ENCODE measurements around the gene NSUN6.

NSUN6 gene

DNA sequence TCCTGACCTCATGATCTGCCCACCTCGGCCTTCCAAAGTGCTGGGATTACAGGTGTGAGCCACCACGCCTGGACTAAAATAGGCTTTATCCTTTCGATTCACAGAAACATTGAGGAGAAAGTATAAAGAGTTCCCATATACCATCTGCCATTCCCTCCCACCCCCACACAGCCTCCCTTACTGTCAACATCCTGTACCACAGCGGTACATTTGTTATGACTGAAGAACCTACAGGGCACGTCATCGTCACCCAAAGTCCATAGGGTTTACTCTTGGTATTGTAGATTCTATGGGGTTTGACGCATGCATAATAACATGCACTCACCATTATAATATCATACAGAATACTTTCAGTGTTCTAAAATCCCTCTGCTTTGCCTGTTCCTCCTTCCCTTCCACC is 35.8 kb upstream of the NSUN6 start:
- peaks cover 12% of the 10 kb centered on the region for H3K36me3 Mint-ChIP-seq (ENCODE audit: low read depth)
- TF ChIP-seq, protein P1, sequence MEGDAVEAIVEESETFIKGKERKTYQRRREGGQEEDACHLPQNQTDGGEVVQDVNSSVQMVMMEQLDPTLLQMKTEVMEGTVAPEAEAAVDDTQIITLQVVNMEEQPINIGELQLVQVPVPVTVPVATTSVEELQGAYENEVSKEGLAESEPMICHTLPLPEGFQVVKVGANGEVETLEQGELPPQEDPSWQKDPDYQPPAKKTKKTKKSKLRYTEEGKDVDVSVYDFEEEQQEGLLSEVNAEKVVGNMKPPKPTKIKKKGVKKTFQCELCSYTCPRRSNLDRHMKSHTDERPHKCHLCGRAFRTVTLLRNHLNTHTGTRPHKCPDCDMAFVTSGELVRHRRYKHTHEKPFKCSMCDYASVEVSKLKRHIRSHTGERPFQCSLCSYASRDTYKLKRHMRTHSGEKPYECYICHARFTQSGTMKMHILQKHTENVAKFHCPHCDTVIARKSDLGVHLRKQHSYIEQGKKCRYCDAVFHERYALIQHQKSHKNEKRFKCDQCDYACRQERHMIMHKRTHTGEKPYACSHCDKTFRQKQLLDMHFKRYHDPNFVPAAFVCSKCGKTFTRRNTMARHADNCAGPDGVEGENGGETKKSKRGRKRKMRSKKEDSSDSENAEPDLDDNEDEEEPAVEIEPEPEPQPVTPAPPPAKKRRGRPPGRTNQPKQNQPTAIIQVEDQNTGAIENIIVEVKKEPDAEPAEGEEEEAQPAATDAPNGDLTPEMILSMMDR (IDR thresholded peaks at IDR 0.05), result no peak
- no peak overlapping the region for H3K27ac Mint-ChIP-seq
- no peak for DNase-seq
- peaks cover 9% of the 10 kb centered on the region for H3K27me3 Mint-ChIP-seq (ENCODE audit: low read depth, poor library complexity)
- no peaks in the 10 kb centered on the region for H3K9me3 Mint-ChIP-seq
- H3K4me3 Mint-ChIP-seq, result no peak overlapping the region
- H3K4me1 Mint-ChIP-seq, result no peaks in the 10 kb centered on the region

DNA sequence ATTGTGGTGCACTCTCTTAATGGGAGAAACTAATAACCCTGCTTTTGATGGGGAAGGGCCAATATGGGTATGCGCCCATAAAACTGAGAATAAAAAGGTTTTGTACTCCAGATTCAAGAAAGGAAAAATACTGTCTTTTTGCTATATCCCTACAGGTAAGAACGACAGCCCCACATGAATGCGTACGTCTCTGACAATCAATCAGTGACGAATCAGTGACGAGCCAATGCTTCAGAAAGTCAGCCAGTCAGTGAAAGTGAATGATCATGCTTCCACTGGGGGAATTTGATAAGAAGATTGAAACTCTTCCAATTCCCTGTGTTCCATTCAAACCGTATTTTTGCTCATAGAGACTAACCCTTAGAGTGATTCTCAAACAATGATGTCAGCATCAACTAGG is 34.2 kb upstream of the NSUN6 start:
- Mint-ChIP-seq H3K27me3 (ENCODE audit: low read depth, poor library complexity) (peaks cover 5% of the 10 kb centered on the region), H3K36me3 (ENCODE audit: low read depth) (peaks cover 16% of the 10 kb centered on the region), H3K4me3 (no peak overlapping the region)

DNA sequence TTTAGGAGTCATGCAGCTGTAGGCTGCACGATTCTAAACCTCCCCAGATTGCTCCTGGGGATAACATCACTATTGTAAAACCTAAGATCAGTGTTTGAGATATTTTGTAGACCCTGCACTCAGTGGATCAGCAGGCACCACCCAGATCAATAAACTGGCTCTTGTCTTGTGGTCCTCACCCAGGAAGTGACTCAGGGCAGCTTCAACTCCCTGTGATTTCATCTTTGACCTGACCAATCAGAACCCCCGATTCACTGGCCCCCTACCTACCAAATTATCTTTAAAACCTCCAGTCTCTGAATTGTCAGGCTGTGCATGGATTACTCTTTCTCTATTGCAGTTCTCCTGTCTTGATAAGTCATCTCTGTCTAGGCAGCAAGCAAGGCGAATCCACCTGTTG is 33.6 kb upstream of the NSUN6 start:
- no peaks in the 10 kb centered on the region for H3K4me1 Mint-ChIP-seq

More for the DNA sequence above, 34.2 kb upstream of the NSUN6 start:
- no peaks in the 10 kb centered on the region for H3K4me1 Mint-ChIP-seq
- TF ChIP-seq, protein P1 (IDR thresholded peaks at IDR 0.05), result no peak
- no peak for DNase-seq
- H3K9me3 Mint-ChIP-seq, result no peaks in the 10 kb centered on the region
- no peak overlapping the region for H3K27ac Mint-ChIP-seq

DNA sequence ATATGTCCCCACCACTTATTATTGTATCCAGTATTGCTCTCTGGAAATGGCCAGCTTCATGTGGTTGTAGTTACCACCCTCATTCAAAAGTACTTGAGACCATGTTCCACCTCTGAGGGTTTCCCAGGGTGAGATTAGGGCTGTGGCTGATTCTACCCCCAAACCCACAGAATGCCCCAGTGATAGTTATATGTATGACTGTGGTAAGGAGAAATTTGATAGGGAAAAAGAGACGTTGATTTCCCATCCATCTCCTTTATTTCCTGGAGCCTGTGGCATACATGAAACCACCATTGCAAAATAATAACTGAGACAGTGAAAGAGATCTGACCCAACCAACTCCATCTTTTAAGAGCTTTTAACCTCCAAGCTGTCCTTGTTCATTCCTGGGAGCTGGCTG is 33.0 kb upstream of the NSUN6 start:
- no peaks in the 10 kb centered on the region for H3K4me1 Mint-ChIP-seq
- H3K9me3 Mint-ChIP-seq, result no peaks in the 10 kb centered on the region
- peaks cover 5% of the 10 kb centered on the region for H3K27me3 Mint-ChIP-seq (ENCODE audit: low read depth, poor library complexity)
- no peak overlapping the region for H3K4me3 Mint-ChIP-seq
- no peak overlapping the region for H3K27ac Mint-ChIP-seq
- TF ChIP-seq, protein P1 (IDR thresholded peaks at IDR 0.05), result no peak
- H3K36me3 Mint-ChIP-seq (ENCODE audit: low read depth), result peaks cover 16% of the 10 kb centered on the region
- DNase-seq, result no peak

More for the DNA sequence above, 33.6 kb upstream of the NSUN6 start:
- H3K4me3 Mint-ChIP-seq, result no peak overlapping the region
- TF ChIP-seq, protein P1 (IDR thresholded peaks at IDR 0.05), result no peak
- peaks cover 5% of the 10 kb centered on the region for H3K27me3 Mint-ChIP-seq (ENCODE audit: low read depth, poor library complexity)
- peaks cover 16% of the 10 kb centered on the region for H3K36me3 Mint-ChIP-seq (ENCODE audit: low read depth)
- DNase-seq, result no peak
- H3K9me3 Mint-ChIP-seq, result no peaks in the 10 kb centered on the region
- no peak overlapping the region for H3K27ac Mint-ChIP-seq

DNA sequence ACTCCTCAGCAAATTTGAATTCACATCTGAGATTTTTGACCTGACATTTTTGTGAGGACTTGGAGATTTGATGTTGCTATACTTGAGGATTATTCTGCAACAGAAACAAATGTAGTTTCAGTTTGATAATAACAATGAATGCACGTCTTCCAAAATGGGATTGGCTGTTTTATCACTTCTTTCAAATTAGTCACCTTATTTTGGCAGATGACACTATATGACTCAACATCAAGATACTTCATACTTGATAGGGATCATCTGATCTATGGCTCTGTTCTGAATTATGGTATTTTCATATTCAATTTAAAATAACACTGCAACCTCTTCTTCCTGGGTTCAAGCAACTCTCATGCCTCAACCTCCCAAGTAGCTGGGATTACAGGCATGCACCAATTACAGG is 32.0 kb upstream of the NSUN6 start:
- H3K36me3 Mint-ChIP-seq (ENCODE audit: low read depth), result peaks cover 16% of the 10 kb centered on the region
- no peak for DNase-seq
- no peaks in the 10 kb centered on the region for H3K9me3 Mint-ChIP-seq
- peak overlapping the region; percentile 37 for H3K27ac Mint-ChIP-seq
- no peaks in the 10 kb centered on the region for H3K4me1 Mint-ChIP-seq
- TF ChIP-seq, protein P1 (IDR thresholded peaks at IDR 0.05), result no peak
- no peak overlapping the region for H3K4me3 Mint-ChIP-seq
- peaks cover 5% of the 10 kb centered on the region for H3K27me3 Mint-ChIP-seq (ENCODE audit: low read depth, poor library complexity)

DNA sequence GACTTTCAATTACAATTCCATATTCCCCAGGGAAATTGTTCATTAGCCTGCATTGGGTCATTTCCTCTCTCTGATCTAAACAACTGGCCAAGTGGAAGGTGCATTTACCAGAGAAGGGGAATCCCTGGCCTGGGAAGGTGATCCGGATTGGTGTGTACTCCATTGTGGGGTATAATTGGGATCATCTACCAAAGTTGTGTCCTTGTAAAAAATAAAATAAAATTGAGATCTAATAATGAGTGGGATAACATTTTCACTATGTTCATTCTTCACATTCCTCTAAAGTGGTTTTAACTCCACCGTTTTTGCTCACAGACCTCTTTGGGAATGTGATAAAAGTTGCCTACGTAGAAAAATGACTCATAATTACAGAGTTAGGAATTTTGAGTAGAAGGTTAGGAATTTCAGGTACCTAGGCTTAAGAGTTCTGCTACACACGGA is 30.6 kb upstream of the NSUN6 start:
- Mint-ChIP-seq H3K4me3 (no peak overlapping the region), H3K36me3 (ENCODE audit: low read depth) (peaks cover 16% of the 10 kb centered on the region), H3K27ac (peak overlapping the region; percentile 41), H3K9me3 (no peaks in the 10 kb centered on the region), H3K4me1 (no peaks in the 10 kb centered on the region), H3K27me3 (ENCODE audit: low read depth, poor library complexity) (peaks cover under 1% of the 10 kb centered on the region)
- TF ChIP-seq, protein P1 (IDR thresholded peaks at IDR 0.05), result no peak
- no peak for DNase-seq

Measured in nephron progenitor cell (in vitro differentiated cells).